ENCODE measurements around the gene SLC25A15. TPM values are rescaled to one million over a fixed set of nuclear protein-coding genes. Genes with fewer than 3 reads are reported as not detected.

SLC25A15 gene
- total RNA-seq, 1 experiment from 2014 or later: 24.5 TPM

DNA sequence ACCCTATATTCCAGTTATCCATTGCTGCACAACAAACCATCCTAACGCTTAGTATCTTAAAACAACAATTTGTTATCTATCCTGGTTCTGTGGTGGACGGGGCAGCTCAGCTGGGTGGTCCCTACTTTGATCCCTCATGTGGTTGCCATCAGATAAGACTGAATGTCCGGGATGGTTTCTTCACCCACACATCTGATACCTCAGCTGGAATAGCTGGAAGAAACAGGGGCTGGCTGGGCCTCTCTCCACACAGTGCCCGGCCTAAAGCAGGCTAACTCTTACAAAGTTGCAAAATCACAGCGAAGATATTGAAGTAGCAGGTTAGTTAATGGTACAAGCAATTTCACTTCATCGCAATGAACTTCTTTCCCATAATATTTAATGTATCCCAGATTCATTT, 14.7 kb upstream of the SLC25A15 start (continued):
- TF ChIP-seq TCF7L2 (IDR thresholded peaks at IDR 0.05; ENCODE audit: borderline replicate concordance, extremely low read depth, insufficient read depth, insufficient read length): no peak
- TF ChIP-seq, protein P1, sequence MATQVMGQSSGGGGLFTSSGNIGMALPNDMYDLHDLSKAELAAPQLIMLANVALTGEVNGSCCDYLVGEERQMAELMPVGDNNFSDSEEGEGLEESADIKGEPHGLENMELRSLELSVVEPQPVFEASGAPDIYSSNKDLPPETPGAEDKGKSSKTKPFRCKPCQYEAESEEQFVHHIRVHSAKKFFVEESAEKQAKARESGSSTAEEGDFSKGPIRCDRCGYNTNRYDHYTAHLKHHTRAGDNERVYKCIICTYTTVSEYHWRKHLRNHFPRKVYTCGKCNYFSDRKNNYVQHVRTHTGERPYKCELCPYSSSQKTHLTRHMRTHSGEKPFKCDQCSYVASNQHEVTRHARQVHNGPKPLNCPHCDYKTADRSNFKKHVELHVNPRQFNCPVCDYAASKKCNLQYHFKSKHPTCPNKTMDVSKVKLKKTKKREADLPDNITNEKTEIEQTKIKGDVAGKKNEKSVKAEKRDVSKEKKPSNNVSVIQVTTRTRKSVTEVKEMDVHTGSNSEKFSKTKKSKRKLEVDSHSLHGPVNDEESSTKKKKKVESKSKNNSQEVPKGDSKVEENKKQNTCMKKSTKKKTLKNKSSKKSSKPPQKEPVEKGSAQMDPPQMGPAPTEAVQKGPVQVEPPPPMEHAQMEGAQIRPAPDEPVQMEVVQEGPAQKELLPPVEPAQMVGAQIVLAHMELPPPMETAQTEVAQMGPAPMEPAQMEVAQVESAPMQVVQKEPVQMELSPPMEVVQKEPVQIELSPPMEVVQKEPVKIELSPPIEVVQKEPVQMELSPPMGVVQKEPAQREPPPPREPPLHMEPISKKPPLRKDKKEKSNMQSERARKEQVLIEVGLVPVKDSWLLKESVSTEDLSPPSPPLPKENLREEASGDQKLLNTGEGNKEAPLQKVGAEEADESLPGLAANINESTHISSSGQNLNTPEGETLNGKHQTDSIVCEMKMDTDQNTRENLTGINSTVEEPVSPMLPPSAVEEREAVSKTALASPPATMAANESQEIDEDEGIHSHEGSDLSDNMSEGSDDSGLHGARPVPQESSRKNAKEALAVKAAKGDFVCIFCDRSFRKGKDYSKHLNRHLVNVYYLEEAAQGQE (IDR thresholded peaks at IDR 0.05; ENCODE audit: low read depth): no peak
- TF ChIP-seq ELF1 (IDR thresholded peaks at IDR 0.05; ENCODE audit: borderline replicate concordance, low read depth): no peak

- no peak overlapping the region for H3K4me3 ChIP-seq (replicated peaks in 1 of 2; ENCODE audit: low read depth in 1 of 2, low read length in 2 of 2)
- H3K27ac ChIP-seq (ENCODE audit: low read depth, low read length): no peak overlapping the region
- peaks cover 10 to 32% of the 10 kb centered on the region in 2 experiments for H3K4me1 ChIP-seq (ENCODE audit: control insufficient read depth in 1 of 2, insufficient read depth in 2 of 2, low read length in 2 of 2)
- no TSS peak for BruUV-seq (replicated peaks)
- peak overlapping the region; percentile 94 for H2AFZ ChIP-seq (ENCODE audit: low read depth, low read length, poor library complexity, severe bottlenecking)
- H3K4me2 ChIP-seq (ENCODE audit: low read length): peak overlapping the region; percentile 72; the same call in 1 of the 2 replicates
- H3K9ac ChIP-seq (ENCODE audit: low read length): no peak overlapping the region
- no peaks in the 10 kb centered on the region for H3K36me3 ChIP-seq (ENCODE audit: control insufficient read depth in 1 of 2, insufficient read depth in 2 of 2, low read length in 2 of 2)
- ATAC-seq (no peak), DNase-seq (ENCODE audit: low read depth, low spot score) (no peak)
- CTCF ChIA-PET: interaction anchor here (1.5 kb wide), 1 partner anchor 279 kb away, joined by 9 read pairs; no protein-coding TSS in a partner anchor
- no peaks in the 10 kb centered on the region for H3K27me3 ChIP-seq (ENCODE audit: insufficient read depth, low read length)
- no peaks in the 10 kb centered on the region for H3K9me2 ChIP-seq (ENCODE audit: insufficient read depth)
- intact Hi-C loops (cut with micrococcal nuclease): loop anchor here (5.0 to 10.0 kb wide), 3 partner anchors 219 to 1089 kb away; no protein-coding TSS in a partner anchor
- H3K79me2 ChIP-seq (ENCODE audit: insufficient read depth, low read length): no peaks in the 10 kb centered on the region
- POLR2A ChIA-PET: interaction anchor here (1.1 kb wide), 1 partner anchor 13 kb away, joined by 3 read pairs; the partner anchor contains the start of gene SLC25A15
- no peaks in the 10 kb centered on the region for H3K9me3 ChIP-seq (ENCODE audit: control insufficient read depth in 1 of 2, insufficient read depth in 1 of 2, low read depth in 1 of 2, low read length in 2 of 2)
- no peaks in the 10 kb centered on the region for H4K20me1 ChIP-seq (ENCODE audit: insufficient read depth)
- RAD21 ChIA-PET (ENCODE audit: low non-redundant PET in 1 of 2, low total read pairs in 2 of 2, uncharacterized antibody in 2 of 2, unreplicated experiment in 2 of 2): no interaction called here
- TF ChIP-seq EGR1 (IDR thresholded peaks at IDR 0.05; ENCODE audit: low read depth) (no peak), ZNF274 (IDR thresholded peaks at IDR 0.05; ENCODE audit: low read depth, low read length) (no peak), EZH2phosphoT487 (IDR thresholded peaks at IDR 0.05; ENCODE audit: borderline replicate concordance) (no peak), CEBPB (IDR thresholded peaks at IDR 0.05; ENCODE audit: low read depth) (no peak), JUND (IDR thresholded peaks at IDR 0.05) (no peak), ATF3 (IDR thresholded peaks at IDR 0.05) (no peak), ELF1 (IDR thresholded peaks at IDR 0.05; ENCODE audit: borderline replicate concordance, low read depth) (no peak), SIN3A (IDR thresholded peaks at IDR 0.05; ENCODE audit: low read depth) (no peak), SRF (IDR thresholded peaks at IDR 0.05; ENCODE audit: low read depth) (no peak), SP1 (IDR thresholded peaks at IDR 0.05; ENCODE audit: low read depth) (no peak), CBX3 (IDR thresholded peaks at IDR 0.05; ENCODE audit: low read depth) (no peak), MAX (IDR thresholded peaks at IDR 0.05) (no peak), EZH2 (IDR thresholded peaks at IDR 0.05) (no peak), YY1 (IDR thresholded peaks at IDR 0.05; ENCODE audit: extremely low read depth, insufficient replicate concordance, low read depth, low read length) (no peak), POLR2A (IDR thresholded peaks at IDR 0.05; ENCODE audit: borderline replicate concordance, extremely low read depth, insufficient read depth, insufficient read length) (no peak), ZFX (IDR thresholded peaks at IDR 0.05) (no peak)
- TF ChIP-seq, protein P2, sequence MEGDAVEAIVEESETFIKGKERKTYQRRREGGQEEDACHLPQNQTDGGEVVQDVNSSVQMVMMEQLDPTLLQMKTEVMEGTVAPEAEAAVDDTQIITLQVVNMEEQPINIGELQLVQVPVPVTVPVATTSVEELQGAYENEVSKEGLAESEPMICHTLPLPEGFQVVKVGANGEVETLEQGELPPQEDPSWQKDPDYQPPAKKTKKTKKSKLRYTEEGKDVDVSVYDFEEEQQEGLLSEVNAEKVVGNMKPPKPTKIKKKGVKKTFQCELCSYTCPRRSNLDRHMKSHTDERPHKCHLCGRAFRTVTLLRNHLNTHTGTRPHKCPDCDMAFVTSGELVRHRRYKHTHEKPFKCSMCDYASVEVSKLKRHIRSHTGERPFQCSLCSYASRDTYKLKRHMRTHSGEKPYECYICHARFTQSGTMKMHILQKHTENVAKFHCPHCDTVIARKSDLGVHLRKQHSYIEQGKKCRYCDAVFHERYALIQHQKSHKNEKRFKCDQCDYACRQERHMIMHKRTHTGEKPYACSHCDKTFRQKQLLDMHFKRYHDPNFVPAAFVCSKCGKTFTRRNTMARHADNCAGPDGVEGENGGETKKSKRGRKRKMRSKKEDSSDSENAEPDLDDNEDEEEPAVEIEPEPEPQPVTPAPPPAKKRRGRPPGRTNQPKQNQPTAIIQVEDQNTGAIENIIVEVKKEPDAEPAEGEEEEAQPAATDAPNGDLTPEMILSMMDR (IDR thresholded peaks at IDR 0.05 in 2 of 3, conservative IDR thresholded peaks at IDR 0.05 in 1 of 3; ENCODE audit: borderline replicate concordance in 1 of 3, insufficient read depth in 1 of 3, low read depth in 2 of 3, low read length in 2 of 3): no peak
These were observed 13.2 kb upstream of the SLC25A15 start for GRCh38 chr13:40776232-40776631.

Data from HCT116 (cell line).